IPS-15b (cell line): ENCODE results near the gene PRICKLE3.

ENCODE experiments used
- H3K27me3 ChIP-seq: one replicate; pipeline ENCODE4 v1.6.1; 2013; ENCODE audit warnings: low read length; ENCODE audit not compliant: control insufficient read depth, insufficient read depth
- H3K36me3 ChIP-seq: one replicate; pipeline ENCODE4 v1.6.1; 2013; ENCODE audit warnings: low read length; ENCODE audit not compliant: control insufficient read depth, insufficient read depth
- H3K4me1 ChIP-seq: one replicate; pipeline ENCODE4 v1.6.1; 2013; ENCODE audit warnings: mild to moderate bottlenecking, low read length; ENCODE audit not compliant: control insufficient read depth, insufficient read depth
- H3K4me3 ChIP-seq: one replicate; pipeline ENCODE4 v1.5.1; 2013; ENCODE audit warnings: low read depth, low read length
- H3K9ac ChIP-seq: one replicate; pipeline ENCODE4 v1.6.1; 2013; ENCODE audit warnings: low read depth, mild to moderate bottlenecking, low read length
- H3K9me3 ChIP-seq: one replicate; pipeline ENCODE4 v1.6.1; 2013; ENCODE audit warnings: mild to moderate bottlenecking, low read length; ENCODE audit not compliant: control insufficient read depth, insufficient read depth

The PRICKLE3 gene

GRCh38 chrX:49204017-49204416 lies 17.8 kb upstream of the PRICKLE3 start:
- Histone ChIP-seq H3K27me3 (no peaks in the 10 kb centered on the region), H3K9ac (no peak overlapping the region), H3K9me3 (no peaks in the 10 kb centered on the region)

GRCh38 chrX:49203536-49203935 lies 17.4 kb upstream of the PRICKLE3 start:
- Histone ChIP-seq H3K9me3 (no peaks in the 10 kb centered on the region), H3K4me1 (peaks cover 5% of the 10 kb centered on the region), H3K27me3 (no peaks in the 10 kb centered on the region), H3K36me3 (no peaks in the 10 kb centered on the region), H3K4me3 (no peak overlapping the region), H3K9ac (no peak overlapping the region)

More at GRCh38 chrX:49204017-49204416, 17.8 kb upstream of the PRICKLE3 start:
- Histone ChIP-seq H3K4me3 (no peak overlapping the region), H3K36me3 (no peaks in the 10 kb centered on the region), H3K4me1 (peaks cover 5% of the 10 kb centered on the region)

DNA sequence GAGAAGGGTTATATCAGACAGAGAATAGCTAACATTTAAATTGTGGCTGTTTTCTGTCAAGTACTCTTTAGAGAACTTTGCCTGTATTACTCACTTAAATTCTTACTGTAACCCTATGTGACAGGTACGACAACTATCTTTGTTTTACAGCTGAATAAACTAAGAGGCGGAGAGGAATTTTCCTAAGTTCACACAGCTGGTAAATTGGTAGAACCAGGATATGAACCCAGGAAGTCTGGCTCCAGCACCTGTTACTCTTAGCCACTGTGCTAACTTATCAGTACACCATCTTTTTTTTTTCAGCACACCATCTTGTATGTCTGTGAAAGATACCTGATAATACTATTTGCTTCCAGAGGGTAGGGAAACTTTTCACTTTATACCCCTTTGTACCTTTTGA lies 15.8 kb upstream of the PRICKLE3 start:
- Histone ChIP-seq H3K9ac (no peak overlapping the region), H3K27me3 (no peaks in the 10 kb centered on the region), H3K4me1 (peaks cover 5% of the 10 kb centered on the region), H3K9me3 (no peaks in the 10 kb centered on the region), H3K4me3 (no peak overlapping the region), H3K36me3 (no peaks in the 10 kb centered on the region)

GRCh38 chrX:49199906-49200771 lies 14.0 kb upstream of the PRICKLE3 start, which contains the start of gene SYP:
Gene SYP (minus strand): TSS chrX:49200193. CDS start chrX:49200186, 7 bp downstream.
- H3K9ac ChIP-seq: no peak within 1 kb of the TSS
- no peaks in the 10 kb centered on the region for H3K36me3 ChIP-seq
- no peaks in the 10 kb centered on the region for H3K9me3 ChIP-seq
- peaks cover 4% of the 10 kb centered on the region for H3K4me1 ChIP-seq
- H3K4me3 ChIP-seq: peak within 1 kb of the TSS; percentile 62
- no peaks in the 10 kb centered on the region for H3K27me3 ChIP-seq

DNA sequence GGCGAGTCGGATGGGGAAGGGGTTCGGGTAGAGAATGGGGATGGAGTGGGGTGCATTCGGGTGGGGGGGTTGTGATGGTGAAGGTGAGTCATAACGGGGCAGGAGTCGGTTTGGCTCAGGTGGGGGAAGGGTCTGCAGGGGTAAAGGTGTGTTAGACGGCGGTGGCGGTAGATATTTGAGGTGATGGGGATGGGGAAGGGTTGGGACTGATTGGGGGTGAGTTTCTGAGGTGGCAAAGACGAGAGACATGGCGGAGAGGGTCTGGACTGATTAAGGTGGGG lies 13.1 kb upstream of the PRICKLE3 start:
- Histone ChIP-seq H3K27me3 (no peaks in the 10 kb centered on the region), H3K36me3 (no peaks in the 10 kb centered on the region), H3K9me3 (no peaks in the 10 kb centered on the region), H3K4me1 (peaks cover 2% of the 10 kb centered on the region), H3K4me3 (peak overlapping the region; percentile 62), H3K9ac (no peak overlapping the region)

DNA sequence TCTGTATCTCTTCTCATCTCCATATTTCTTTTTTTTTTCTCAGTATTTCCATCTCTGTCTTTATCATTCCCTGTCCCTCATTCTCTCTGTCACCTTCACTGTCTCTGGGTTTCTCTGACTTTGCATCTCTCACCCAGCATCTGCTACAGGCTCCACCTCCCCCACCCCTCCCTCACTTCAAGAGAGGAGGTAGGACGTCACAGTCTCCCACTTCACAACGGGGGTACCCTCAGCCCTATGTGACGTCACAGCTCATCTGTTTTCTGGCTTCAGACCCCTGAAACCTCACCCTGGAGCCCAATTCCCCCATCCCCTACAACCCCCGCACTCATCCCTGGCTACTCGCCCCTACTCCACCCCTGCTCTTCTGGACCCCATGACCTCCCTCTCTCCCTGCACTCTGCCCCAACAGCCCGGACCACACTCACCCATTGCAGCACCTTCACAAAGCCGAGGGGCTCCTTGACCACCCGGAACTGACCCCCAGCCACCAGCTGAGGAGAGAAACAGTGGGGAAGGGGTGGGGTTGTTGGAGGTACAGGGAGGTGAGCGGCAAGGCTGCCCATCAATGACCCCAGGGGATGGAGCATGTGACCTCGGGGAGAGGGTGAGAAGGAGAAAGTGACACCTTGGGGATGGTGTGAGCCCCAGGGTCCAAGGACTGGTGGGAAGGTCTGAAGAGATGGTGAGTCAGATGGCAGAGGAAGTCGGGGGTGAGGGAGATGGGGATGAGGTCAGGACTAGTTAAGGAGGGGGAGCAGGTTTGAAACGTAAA lies 12.6 kb upstream of the PRICKLE3 start:
- Histone ChIP-seq H3K36me3 (no peaks in the 10 kb centered on the region), H3K4me3 (peak overlapping the region; percentile 62), H3K9me3 (no peaks in the 10 kb centered on the region), H3K4me1 (peaks cover 2% of the 10 kb centered on the region), H3K9ac (no peak overlapping the region), H3K27me3 (no peaks in the 10 kb centered on the region)

GRCh38 chrX:49197543-49198087 lies 11.4 kb upstream of the PRICKLE3 start:
- no peaks in the 10 kb centered on the region for H3K27me3 ChIP-seq
- H3K9me3 ChIP-seq: no peaks in the 10 kb centered on the region
- no peak overlapping the region for H3K4me3 ChIP-seq
- no peak overlapping the region for H3K9ac ChIP-seq
- H3K4me1 ChIP-seq: peaks cover 2% of the 10 kb centered on the region
- H3K36me3 ChIP-seq: no peaks in the 10 kb centered on the region

DNA sequence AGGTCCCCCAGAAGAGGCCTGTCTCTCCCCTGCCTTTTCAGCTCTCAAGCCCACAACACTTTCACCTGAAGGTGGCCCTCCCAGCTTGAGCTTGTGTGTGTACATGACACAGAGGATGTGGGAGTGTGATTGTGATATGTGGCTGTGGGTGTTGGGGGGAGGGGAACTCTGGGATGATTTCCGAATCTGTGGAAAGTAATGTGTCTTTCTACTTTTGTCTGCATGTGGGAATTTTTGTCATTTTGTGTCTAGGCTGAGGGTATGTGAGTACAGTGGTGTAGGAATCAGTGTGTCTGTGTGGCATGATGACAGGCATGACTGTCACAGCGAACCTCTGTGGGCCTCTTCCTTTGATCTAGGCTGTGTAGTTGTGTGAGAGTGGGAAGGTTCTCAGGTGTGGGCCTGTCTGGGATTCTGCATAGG lies 7.4 kb upstream of the PRICKLE3 start:
- Histone ChIP-seq H3K4me1 (no peaks in the 10 kb centered on the region), H3K27me3 (no peaks in the 10 kb centered on the region), H3K9ac (no peak overlapping the region), H3K9me3 (no peaks in the 10 kb centered on the region), H3K4me3 (no peak overlapping the region), H3K36me3 (no peaks in the 10 kb centered on the region)

DNA sequence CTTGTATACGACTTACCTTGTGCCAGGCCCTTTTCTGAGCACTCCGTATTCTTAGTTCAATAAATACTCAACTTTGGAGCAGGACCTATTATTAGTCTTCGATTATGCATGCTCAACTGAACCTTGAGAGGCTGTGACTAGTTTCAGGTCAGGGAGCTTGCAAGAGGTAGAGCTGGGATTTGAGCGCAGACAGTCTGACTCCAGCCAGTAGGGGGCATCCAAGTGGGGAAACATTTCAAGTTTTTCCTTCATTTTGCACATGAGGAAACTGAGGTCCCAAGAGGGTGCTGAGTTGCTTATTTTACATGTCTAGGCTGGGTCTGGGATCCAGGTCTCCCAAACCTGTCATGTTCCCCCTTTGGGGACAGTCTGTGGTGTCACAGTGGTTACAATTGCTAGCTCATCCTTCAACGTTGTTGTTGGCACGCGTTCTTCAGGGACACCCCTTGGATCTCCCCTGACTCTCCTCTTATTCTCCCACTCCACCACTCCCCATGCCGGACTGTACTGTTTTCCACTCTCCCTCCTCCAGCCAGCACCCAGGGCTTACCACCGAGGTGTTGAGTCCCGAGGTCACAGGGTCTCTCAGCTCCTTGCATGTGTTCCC lies 6.7 kb upstream of the PRICKLE3 start:
- no peak overlapping the region for H3K9ac ChIP-seq
- H3K36me3 ChIP-seq: no peaks in the 10 kb centered on the region
- H3K27me3 ChIP-seq: no peaks in the 10 kb centered on the region
- H3K4me3 ChIP-seq: no peak overlapping the region
- no peaks in the 10 kb centered on the region for H3K9me3 ChIP-seq
- no peaks in the 10 kb centered on the region for H3K4me1 ChIP-seq

DNA sequence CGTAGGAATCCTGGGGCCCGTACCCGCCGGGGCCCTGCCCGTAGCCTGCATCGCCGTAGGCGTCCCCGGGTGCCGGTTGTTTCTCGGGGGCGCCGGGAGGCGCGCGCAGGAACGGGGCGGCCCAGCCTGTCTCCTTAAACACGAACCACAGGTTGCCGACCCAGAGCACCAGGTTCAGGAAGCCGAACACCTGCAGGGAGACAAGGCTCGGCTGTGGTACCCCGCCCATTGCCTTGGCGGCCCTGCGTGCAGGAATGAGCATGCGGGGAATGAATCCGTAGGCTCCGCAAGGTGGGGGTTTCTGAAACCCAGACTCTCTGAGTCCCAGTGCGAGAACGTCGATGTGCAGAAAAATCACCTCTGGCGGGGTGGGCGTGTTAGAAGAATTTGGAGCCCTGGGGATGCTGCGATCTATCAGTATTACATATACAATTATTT lies 5.4 kb upstream of the PRICKLE3 start:
- H3K36me3 ChIP-seq: no peaks in the 10 kb centered on the region
- H3K9me3 ChIP-seq: no peaks in the 10 kb centered on the region
- peak overlapping the region; percentile 47 for H3K9ac ChIP-seq
- H3K4me1 ChIP-seq: no peaks in the 10 kb centered on the region
- peak overlapping the region; percentile 53 for H3K4me3 ChIP-seq
- no peaks in the 10 kb centered on the region for H3K27me3 ChIP-seq

DNA sequence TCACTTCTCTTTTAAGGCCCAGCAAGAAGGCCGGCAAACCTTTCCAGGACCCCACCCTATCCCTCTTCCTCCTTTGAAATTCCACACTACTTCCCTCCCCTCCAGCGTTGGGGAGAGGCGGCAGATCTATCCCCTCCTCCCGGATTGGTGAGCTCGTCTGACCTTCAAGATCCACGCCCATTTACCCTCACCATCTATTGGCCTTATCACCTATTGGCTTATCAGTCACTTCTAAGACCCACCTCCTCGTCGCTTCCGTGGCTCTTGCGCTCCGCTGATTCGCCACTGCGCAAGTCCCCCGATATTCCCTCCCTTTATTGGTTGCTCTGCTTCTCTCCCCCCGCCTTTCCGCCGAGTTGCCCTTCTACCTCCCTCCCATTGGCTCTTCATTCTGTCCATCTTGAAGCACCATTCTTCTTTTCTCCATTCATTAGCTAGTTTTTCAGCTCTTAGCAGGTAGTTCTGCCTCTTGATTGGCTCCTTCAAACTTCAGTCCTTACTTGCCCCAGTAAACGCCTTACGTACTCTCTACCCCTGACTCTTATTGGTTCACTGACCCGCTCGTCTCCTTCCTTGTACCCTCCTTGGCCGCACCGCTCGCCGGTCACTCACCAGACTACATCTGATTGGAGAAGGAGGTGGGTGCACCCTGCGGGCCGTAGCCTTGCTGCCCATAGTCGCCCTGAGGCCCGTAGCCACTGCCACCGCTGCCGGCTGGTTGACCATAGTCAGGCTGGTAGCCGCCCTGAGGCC lies 4.8 kb upstream of the PRICKLE3 start:
- H3K27me3 ChIP-seq: no peaks in the 10 kb centered on the region
- H3K4me1 ChIP-seq: no peaks in the 10 kb centered on the region
- no peaks in the 10 kb centered on the region for H3K36me3 ChIP-seq
- H3K9ac ChIP-seq: peak overlapping the region; percentile 47
- peak overlapping the region; percentile 53 for H3K4me3 ChIP-seq
- H3K9me3 ChIP-seq: no peaks in the 10 kb centered on the region
